Osteocyte (in vitro differentiated cells): ENCODE data around the gene SH2D2A. TPM values are rescaled to one million over a fixed set of nuclear protein-coding genes. Genes with fewer than 3 reads are reported as not detected.

Experiments
- DNase-seq: peaks from one replicate; pipeline ENCODE4 v3.0.0; 2021; ENCODE audit warnings: mixed read lengths; ENCODE audit not compliant: unreplicated experiment; ENCODE audit errors: extremely low spot score
- H3K27ac Mint-ChIP-seq: one replicate; pipeline ENCODE4 v1.8.0; 2021; ENCODE audit warnings: mild to moderate bottlenecking, mixed read lengths; ENCODE audit not compliant: unreplicated experiment
- H3K27me3 Mint-ChIP-seq: one replicate; pipeline ENCODE4 v1.8.0; 2021; ENCODE audit warnings: mixed read lengths; ENCODE audit not compliant: unreplicated experiment
- H3K36me3 Mint-ChIP-seq: one replicate; pipeline ENCODE4 v1.8.0; 2021; ENCODE audit warnings: mixed read lengths; ENCODE audit not compliant: unreplicated experiment
- H3K4me1 Mint-ChIP-seq: one replicate; pipeline ENCODE4 v1.8.0; 2021; ENCODE audit warnings: mixed read lengths; ENCODE audit not compliant: unreplicated experiment
- H3K4me3 Mint-ChIP-seq: one replicate; pipeline ENCODE4 v1.8.0; 2021; ENCODE audit warnings: mild to moderate bottlenecking, moderate library complexity, mixed read lengths; ENCODE audit not compliant: unreplicated experiment
- H3K9me3 Mint-ChIP-seq: one replicate; pipeline ENCODE4 v1.8.0; 2021; ENCODE audit warnings: mixed read lengths; ENCODE audit not compliant: unreplicated experiment
- CTCF ChIP-seq: fragments of 200-600 bp; sonication (generic); IDR thresholded peaks from 2 replicates; pipeline ENCODE4 v1.5.0; 2021; ENCODE audit warnings: antibody characterized with exemption, mild to moderate bottlenecking, moderate library complexity
- total RNA-seq: library from RNA; stranded (reverse); gene quantifications from 2 replicates; pipeline ENCODE4 v1.2.1, GENCODE V29; 2021

SH2D2A gene
- total RNA-seq, 1 donor from 2014 or later, result not detected

GRCh38 chr1:156815307-156815826 lies 1.3 kb downstream of the SH2D2A start:
- no peaks in the 10 kb centered on the region for H3K9me3 Mint-ChIP-seq
- TF ChIP-seq CTCF, result no peak
- H3K4me3 Mint-ChIP-seq, result no peak overlapping the region
- peaks cover 17% of the 10 kb centered on the region for H3K27me3 Mint-ChIP-seq
- H3K36me3 Mint-ChIP-seq, result no peaks in the 10 kb centered on the region
- no peak for DNase-seq
- H3K4me1 Mint-ChIP-seq, result peaks cover 20% of the 10 kb centered on the region
- H3K27ac Mint-ChIP-seq, result no peak overlapping the region

GRCh38 chr1:156814571-156815260 lies 1.9 kb downstream of the SH2D2A start:
- Mint-ChIP-seq H3K4me1 (peaks cover 20% of the 10 kb centered on the region), H3K27ac (no peak overlapping the region), H3K27me3 (peaks cover 15% of the 10 kb centered on the region), H3K9me3 (no peaks in the 10 kb centered on the region), H3K36me3 (no peaks in the 10 kb centered on the region), H3K4me3 (no peak overlapping the region)
- no peak for TF ChIP-seq CTCF
- no peak for DNase-seq

GRCh38 chr1:156813750-156814570 lies 2.7 kb downstream of the SH2D2A start:
- Mint-ChIP-seq H3K27me3 (peaks cover 14% of the 10 kb centered on the region), H3K4me1 (peaks cover 20% of the 10 kb centered on the region), H3K9me3 (no peaks in the 10 kb centered on the region), H3K27ac (no peak overlapping the region), H3K36me3 (no peaks in the 10 kb centered on the region), H3K4me3 (peak overlapping the region; percentile 57)
- peak; percentile 56 for TF ChIP-seq CTCF
- no peak for DNase-seq

- H3K4me1 Mint-ChIP-seq, result peaks cover 20% of the 10 kb centered on the region
- H3K27me3 Mint-ChIP-seq, result peaks cover 14% of the 10 kb centered on the region
- no peak overlapping the region for H3K4me3 Mint-ChIP-seq
- H3K27ac Mint-ChIP-seq, result no peak overlapping the region
- H3K36me3 Mint-ChIP-seq, result no peaks in the 10 kb centered on the region
- no peak for DNase-seq
- no peak for TF ChIP-seq CTCF
- no peaks in the 10 kb centered on the region for H3K9me3 Mint-ChIP-seq
These were observed 3.4 kb downstream of the SH2D2A start for GRCh38 chr1:156813298-156813697.
